Stimulated activated CD8-positive, alpha-beta memory T cell treated with anti-CD3 and anti-CD28 coated beads, Interleukin-7, amount 100 ng/mL, for 24 hours (primary cell): ENCODE measurements around the gene MCM6.
"Not testable (repeated sequence)": the region's sequence is repeated elsewhere in the genome, so short reads cannot be mapped to it uniquely, and the experiment has no call there.

Source experiments
- DNase-seq: peaks from one replicate; pipeline ENCODE4 v3.0.0-alpha.2; 2020; ENCODE audit warnings: low read depth

The MCM6 gene

DNA sequence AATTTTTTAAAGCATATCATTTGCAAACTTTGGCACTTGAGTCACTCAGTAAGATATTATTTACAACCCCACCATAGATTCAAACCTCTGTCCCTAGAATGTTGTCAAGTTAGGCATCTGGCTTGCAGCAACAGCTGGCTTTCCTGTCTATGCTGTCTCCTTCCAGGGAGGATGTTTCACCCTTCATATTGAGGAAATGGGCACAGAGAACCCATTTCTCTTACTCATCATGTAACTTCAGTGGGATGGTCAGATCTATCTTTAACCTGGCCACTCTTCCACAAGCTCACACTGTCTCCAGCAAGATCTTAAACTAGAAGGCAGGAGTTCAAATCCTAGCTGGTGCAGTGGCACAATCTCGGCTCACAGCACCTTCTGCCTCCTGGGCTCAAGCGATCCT lies 55.1 kb downstream of the MCM6 start:
- no peak for DNase-seq

DNA sequence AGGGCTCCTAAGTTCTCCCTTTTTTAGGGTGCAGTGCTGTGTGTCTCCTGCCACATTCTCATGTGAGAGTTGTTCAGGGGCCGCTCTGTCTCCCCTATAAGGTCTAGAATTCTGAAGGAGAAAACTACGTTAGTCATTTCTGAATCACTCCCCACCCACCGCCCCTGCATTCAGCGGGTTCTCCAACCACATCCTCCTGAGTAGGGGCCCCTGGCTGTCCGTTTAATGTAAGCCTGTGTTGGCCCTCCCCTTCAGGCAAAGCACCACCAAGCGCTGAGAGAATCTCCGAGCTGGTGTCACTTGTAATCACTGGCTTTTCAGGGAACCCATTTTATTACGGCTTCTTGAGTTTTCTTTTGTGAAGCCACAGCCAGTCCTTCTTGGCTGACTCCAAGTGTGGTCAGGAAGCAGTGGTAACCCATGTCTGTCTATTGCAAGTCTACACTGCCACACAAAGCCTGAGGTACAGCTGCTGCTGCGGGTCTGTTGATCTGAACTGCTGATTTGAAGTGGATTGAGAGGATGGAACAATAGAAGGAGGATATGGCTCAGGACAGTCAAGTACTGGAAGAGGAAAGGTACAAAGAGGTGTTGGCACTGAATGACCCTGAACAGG lies 56.1 kb downstream of the MCM6 start:
- DNase-seq = peak; percentile 76

DNA sequence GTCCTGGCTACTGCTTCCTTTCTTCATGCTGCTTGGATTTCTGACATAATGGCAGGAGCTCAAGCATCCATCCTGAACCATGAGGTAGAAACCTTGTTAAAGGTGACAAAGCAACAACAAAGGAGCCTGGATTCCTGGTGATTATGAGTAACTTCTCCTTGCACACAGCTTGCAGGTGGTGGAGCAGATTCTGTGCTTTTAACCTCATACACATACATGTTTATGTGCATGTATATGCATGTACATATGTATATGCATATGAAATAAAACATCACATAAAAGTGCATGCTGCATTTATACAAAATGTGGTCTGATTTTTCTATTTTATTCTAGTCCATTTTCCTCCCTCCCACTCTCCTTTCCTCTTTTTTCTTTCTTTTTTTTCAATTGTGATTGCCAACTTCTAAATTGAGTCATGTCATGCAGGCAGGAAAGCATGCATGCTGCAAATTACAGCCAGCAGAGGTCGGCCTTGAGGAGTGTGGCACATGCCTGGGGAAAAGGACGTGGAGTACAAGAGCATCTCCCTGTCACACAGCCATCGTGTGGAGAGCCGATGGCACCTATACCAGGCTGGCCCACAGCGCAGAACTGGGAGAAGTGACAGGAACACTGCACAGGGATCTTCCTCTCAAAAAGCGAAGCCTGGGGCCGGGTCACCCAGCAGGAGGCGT lies 57.2 kb downstream of the MCM6 start:
- no peak for DNase-seq

DNA sequence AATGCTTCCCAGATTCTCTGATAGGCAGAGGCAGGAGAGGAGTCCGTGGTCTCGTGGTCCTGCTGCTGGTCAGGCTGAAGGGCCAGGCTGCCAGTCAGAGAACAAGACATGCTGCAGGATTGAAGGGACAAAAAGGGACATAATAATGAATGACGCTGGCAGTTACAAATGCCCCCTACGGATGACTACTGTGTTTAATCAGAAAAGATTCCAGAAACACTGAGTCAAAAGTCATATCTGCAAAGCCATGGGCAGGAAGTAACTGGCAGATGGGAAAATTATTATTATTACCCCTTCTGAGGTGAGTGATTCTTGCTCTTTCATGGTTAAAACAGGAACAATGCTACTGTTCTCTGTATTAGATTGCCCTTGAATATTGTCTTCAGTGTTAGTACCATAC lies 58.3 kb downstream of the MCM6 start:
- DNase-seq = no peak

DNA sequence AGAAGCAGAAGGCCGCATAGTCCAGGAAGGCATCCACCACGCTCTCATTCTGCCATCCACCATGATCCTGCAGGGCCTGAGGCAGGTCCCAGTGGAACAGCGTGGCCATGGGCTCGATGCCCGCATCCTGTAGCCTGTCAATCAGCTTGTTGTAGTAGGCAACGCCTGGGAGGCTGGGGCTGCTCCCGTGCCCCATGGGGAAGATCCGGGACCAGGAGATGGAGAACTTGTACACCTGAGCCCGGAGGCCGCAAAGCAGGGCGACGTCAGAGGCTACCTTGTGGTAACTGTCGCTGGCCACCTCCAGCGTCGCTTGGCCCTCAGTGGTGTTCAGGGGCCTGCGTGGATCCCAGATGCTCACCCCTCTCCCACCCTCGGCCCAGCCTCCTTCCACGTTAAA lies 58.8 kb downstream of the MCM6 start:
- DNase-seq = no peak

DNA sequence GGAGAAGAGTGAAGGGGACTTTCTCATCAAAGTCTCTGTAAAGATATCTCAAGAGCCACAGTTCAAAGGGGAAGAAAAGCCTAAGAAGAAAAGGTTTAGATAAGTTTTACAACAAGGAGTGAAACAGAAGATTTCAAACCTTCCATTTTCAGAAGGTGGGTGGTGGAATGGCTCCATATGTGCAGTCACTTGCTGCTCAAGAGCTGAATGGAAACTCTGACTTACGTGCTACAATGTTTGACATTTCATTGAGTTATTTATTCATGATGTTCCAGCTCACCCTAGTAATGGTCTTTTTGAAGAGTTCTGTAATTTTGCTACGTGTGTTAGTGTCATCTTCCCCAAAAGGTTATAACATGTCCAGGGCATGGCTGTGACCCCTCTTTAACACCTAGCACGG lies 61.0 kb downstream of the MCM6 start:
- no peak for DNase-seq

DNA sequence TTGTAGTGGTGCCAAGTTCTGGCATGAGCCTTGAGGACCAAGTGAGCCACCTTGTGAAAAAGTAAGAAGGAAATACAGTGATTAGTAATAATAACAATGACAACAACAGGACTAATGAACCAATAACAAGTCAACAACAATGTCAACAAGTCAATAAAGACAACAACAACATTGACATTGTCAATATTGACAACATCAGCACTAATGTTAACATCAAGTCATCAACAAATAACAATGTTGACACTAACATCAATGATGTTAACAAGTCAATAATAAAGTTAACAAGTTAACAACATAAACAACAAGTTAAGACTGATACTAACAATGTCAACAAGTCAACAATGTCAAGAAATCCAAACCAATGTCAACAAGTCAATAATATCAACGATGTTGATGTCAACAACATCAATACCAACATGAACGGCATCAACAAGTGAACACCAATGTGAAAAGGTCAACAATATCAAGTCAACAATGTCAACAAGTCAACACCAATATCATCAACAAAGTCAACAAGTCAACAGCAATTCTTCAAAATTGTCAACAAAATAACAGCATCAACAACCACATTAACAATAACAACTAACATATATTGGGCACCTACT lies 63.2 kb downstream of the MCM6 start:
- DNase-seq = no peak

DNA sequence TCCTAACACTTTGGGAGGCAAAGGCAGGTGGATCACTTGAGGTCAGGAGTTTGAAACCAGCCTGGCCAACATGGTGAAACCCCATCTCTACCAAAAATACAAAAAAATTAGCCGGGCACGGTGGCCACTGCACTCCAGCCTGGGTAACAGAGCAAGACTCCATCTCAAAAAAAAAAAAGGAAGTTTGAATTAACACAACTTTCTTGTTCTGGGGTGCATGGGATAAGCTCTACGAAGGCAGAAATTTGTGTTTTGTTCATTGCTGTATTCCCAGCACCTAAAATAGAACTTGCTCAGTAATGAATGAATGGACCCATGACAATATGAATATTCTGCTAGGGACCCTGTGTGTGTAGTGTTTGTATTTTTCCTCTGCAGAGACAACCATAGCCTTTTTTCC lies 68.4 kb downstream of the MCM6 start:
- not testable (repeated sequence) for DNase-seq

DNA sequence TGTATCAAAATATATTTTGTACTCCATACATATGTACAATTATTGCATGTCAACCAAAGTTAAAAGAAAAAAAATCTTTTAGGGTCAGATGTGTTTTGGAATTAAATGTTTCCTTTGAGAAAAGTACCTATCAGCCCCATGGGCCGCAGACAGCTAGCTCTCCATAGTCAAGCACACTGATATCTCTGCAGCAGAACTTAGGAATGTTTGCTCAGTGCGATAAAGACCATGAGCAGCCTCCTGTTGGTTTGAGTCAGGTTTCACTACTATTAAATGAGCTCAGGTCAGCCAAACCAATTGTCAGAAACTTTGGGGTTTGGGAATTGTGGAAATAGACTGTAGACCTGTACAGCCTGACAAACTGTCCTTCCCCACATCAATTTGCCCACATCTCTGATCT lies 73.0 kb downstream of the MCM6 start:
- no peak for DNase-seq

DNA sequence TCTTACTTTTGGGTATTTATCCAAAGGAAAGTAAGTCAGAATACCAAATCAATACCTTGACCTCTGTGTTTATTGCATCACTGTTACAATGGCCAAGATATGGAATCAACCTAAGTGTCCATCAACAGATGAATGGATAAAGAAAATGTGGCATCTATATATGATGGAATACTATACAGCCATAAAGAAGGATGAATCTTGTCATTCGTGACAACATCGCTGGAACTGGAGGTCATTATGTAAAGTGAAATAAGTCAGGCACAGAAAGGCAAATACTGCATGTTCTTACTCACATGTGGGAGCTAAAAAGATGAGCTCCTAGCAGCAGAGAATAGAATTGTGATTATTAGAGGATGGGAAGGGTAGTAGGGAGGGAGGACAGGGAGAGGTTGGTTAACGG lies 73.9 kb downstream of the MCM6 start:
- no peak for DNase-seq

DNA sequence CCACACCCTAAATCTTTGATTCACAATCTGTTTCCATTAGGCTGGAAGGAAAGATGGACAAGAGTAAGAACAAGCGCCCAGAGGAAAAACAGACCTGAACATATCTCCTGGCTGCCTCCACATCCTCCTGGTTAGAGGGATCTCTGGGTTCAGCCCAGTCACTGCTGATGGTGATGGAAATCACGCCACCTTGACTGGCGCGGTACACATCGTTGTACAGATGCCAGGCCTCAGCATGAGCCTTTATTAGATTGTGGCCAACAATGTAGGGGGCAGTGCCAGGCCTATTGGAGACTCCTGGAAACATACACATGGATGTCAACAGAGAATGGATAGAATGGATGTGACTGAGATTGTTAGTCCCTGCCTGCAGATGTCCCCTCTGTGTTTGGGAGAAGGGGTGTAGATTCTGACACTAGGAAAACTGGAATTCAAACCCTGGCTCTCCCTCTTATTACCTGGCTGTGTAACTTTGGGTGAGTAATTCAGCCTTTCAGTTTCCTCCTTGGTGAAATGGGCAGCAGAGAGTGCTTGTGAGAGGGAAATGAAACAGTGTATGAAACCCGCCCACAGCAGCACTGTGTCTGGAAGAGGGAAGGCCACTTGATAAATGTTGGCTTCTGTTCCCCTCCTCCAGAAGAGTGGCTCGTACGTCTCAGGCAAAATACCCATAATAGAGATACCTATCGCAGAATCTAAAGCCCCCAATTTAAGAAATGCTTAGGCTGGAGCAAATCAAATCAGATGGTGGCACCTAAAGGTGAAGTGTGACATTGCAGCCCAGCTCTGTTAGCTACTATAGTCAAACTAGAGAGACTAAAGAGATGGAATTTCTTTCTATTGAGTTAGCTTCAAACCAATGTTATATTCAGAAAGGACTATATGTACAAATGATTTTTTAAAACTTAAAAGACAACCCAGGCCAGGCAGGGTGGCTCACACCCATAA lies 75.5 kb downstream of the MCM6 start:
- no peak for DNase-seq

DNA sequence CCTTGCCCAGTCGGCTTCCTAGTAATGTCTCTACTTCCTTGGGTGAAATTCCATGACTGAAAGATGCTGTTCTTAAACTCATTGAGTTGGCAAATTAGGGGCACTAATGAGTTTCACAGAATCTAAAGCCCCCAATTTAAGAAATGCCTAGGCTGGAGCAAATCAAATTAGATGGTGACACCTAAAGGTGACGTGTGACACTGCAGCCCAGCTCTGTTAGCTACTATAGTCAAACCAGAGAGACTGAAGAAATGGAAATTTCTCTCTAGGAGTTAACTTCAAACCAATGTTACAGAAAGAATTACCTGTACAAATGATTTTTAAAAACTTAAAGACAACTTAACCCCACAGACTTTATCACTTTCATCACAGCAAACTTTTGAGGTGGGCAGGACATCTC lies 76.5 kb downstream of the MCM6 start:
- DNase-seq = no peak

DNA sequence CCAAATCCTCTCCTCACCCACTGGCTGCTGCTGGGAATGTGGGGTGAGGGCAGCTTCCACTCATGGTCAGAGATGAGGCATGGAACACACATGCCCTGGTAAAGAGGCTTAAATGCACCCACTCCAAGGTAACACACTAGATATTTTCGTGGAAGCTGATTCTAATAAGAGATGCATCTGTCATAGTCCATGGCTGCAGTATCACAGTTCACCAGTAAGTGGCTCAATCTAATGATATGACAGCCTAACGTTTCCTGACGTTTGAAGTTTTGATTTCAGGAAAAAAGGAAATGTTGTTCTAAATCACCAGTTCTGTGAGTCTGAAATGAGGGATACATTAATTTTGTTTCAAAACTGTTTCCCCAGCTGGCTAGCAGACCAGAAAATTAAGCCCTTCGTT lies 77.5 kb downstream of the MCM6 start:
- no peak for DNase-seq

DNA sequence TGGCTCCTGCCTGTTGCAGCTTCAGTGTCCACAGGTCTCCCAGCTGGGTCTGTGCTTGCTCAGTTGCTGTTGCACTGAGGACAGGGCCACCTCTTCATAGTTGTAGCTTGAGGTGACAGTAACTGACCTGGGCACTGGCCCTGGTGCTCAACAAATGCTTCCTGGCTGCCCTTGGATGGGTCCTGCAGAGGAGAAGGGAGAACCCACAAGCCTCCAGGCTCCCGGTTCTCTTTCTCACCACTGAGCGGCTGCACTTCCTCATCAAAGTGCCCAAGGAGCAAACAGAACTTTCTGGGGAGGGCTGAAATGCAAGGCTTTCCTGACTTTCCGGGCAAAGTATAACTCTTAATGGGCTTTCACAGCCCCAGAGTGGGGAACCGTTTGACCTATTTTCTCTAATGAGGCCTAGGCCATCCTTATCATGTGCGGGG lies 78.0 kb downstream of the MCM6 start:
- no peak for DNase-seq

DNA sequence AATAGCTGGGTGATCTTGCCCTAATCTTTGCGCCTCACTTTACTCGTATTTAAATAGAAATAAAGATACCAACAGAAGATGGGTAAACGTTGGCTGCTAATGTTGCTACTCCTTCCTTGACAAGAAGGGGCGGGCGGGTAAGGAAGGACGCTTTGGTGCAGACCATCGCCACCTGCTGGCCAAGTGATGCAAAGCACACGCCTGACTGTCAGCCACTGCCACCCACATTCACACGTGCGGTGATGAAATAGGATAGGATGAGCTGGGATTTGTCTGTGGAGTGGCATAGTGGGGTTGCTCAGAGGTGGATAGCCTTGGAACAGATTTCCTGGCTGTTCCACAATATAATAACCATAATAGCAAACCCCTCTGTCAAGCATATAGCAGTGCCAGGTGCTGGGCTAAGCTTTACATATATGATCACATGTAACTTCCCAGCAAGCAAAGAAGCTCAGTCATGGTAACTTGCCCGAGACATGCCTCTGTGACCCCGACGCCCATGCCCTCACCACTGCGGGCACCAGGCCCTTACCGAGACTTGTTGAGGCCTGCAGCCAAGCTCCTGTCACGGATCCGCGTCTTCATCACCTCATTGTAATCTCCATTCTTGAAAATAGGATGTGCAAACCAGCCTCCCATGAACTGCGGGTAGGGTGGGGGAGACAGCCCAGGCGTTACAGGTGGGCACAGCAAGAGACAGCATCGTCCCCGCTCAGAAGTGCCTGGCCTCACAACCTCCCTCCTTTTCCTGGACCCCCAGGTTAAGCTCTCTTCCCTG lies 78.6 kb downstream of the MCM6 start:
- DNase-seq = peak; percentile 70

DNA sequence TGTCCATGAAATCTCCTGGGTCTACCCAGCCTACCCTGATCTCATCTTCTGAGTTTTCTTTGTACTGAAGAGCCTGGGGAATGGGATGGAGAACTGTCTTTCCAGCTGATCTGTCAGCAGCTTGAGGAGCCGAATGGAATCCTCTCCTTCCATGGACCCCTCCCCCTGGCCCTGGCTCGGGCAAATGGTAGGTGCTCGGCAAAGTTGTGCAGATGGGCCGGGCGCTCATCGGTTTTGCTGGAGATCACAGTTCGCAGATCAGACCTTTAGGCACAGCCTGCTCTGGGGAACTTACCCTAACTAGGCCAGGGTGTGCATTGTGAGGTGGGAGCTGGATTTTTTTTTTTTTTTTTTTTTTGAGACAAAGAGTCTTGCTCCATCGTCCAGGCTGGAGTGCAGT lies 79.6 kb downstream of the MCM6 start:
- no peak for DNase-seq

DNA sequence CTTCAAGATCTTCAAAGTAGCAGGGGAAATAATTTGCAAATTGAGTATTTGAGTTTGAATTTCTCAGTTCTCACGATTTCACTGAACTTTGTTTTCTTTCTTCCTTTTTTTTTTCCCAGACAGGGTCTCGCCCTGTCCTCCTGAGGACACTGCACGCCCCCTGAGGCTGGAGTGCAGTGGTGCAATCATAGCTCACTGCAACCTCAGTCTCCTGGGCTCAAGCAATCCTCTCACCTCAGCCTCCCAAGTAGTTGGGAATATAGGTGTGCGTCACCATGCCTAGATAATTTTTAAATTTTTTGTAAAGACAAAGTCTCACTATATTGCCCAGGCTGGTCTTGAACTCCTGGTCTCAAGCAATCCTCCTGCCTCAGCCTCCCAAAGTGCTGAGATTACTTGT lies 80.6 kb downstream of the MCM6 start:
- DNase-seq = not testable (repeated sequence)

DNA sequence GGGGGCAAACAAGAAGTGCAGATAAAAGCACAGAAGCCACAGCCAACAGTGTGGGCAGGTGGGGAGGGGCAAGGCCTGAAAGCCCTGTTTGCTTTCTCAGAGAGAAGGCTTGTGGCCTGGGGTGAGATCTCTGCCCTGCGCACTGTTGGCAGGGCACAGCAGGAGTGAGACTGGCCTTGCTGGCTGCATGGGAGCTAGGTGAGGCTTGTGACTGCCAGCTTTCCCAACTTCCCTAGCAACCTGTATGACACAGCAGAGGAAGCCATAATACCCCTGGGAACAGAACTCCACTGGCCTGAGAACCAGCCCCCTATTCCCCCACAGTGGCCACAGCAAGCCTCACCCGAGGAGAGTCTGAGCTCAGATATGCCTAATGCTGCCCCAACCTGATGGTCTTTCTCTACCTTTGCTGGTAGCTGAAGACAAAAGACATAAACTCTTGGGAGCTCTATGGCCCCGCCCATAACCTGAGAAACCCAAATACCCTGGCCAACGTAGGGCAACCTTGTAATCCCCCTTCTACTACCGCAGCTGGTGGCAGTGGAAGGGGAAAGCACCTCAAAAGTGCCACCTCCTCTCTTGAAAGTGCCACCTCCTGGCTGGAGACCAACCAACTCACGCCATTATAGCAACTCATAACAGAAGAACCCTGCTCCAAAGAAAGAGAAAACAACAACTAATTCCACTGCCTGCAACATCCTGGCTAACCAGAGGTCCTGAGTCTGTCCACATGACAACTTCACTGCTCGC lies 83.7 kb downstream of the MCM6 start:
- no peak for DNase-seq

DNA sequence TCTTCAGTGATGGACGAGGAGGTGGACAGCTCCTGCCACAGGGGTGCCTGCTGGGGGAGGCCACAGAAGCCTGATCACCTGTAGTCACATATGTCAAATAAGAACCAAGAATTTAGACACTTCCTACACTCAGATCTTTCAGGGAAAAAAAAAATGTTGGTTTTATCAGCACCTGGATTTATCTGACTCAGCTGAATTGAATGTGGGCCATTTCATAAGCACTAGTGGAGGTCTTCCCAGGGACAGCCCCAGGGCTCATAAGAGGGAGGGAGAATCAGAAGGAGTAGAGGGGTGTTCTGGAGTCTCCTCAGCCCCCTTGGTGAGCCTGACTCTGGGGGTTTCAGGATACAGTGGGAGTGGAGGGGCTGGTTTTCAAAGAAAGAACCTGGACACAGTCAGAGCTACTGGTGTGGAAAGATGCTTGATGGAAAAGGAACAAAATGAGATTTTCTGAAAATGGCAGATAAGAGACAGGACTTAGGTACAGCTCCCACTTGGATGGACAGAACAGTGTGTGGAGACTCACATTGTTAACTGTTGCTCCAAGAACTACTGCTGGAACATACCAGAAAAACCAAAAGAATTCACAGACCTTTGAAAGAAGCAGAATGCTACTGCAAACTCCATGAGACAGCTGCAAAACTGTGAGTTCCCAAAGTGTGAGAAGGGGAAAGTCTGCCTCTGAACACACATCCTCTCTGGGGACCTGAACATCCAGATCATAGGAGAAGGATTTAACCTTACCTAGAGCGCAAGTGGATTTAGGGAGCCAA lies 84.6 kb downstream of the MCM6 start:
- DNase-seq = no peak

DNA sequence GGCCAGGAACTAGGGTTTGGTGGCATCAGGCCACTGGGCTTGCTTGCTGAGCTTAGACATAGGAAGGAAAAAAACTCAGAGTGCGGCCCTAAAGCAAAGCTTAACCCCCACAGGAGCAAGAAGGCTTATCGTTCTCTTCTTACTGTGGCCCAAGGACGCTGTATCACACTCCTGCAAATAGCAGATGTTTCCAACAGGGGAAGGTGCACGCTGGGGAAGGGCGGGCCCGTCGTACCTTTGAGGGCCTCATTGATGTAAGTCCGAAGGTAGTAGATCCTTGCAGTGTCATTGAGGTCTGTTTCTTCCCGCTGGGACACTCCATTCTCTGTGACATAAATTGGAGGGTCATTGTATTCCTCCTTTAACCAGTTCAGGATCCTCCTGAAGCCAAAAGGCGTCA lies 85.8 kb downstream of the MCM6 start:
- no peak for DNase-seq
